Right lobe of liver (tissue), 6 donors: ENCODE results near the gene SLC11A1. TPM values are rescaled to one million over a fixed set of nuclear protein-coding genes. Genes with fewer than 3 reads are reported as not detected.

ENCODE experiments used
- ATAC-seq, 4 donors: fragments of 200-7000 bp; cut with Tn5 transposase; one replicate each; pipeline ENCODE4 v1.9.1; 2020; ENCODE audit warnings: mild to moderate bottlenecking in 4 of 4, moderate library complexity in 4 of 4
- DNase-seq, 3 donors: peaks; one replicate each; pipeline ENCODE4 v3.0.0-alpha.2; 2020
- H3K27ac ChIP-seq, 3 donors: fragments of 200-600 bp; one replicate each; pipeline ENCODE4 v1.8.0; 2022
- H3K27me3 ChIP-seq, 2 donors: fragments of 200-600 bp; one replicate each; pipeline ENCODE4 v1.8.0; 2022
- H3K36me3 ChIP-seq, 4 donors: fragments of 200-600 bp; sonication (generic) in 1 of 4; one replicate each; pipeline versions ENCODE4 v1.5.1 to v1.8.0; 2017 to 2022; ENCODE audit warnings: control low read depth in 1 of 4
- H3K4me1 ChIP-seq, 4 donors: fragments of 200-600 bp; sonication (generic) in 1 of 4; one replicate each; pipeline versions ENCODE4 v1.5.1 to v1.8.0; 2017 to 2022; ENCODE audit warnings: control low read depth in 1 of 4
- H3K4me3 ChIP-seq, 3 donors: fragments of 200-600 bp; one replicate each; pipeline ENCODE4 v1.8.0; 2022
- H3K9me3 ChIP-seq, 4 donors: fragments of 200-600 bp; sonication (generic) in 1 of 4; one replicate each; pipeline versions ENCODE4 v1.5.1 to v1.8.0; 2017 to 2022; ENCODE audit warnings: control low read depth in 1 of 4
- POLR2A ChIP-seq: fragments of 450-650 bp; IDR thresholded peaks from one replicate; pipeline ENCODE4 v1.6.1; 2017; ENCODE audit warnings: antibody characterized with exemption, mild to moderate bottlenecking
- WGBS: methylation state at CpG from one replicate; pipeline ENCODE4 v1.1.6; 2018; ENCODE audit warnings: low coverage, low lambda C conversion rate; ENCODE audit not compliant: insufficient coverage; ENCODE audit errors: missing lambda C conversion rate; 5-methylcytosine and 5-hydroxymethylcytosine counted together
- intact Hi-C, 2 donors: fragments of 100-400 bp; cut with DNase I; formaldehyde crosslinking; loops; one replicate each; pipeline versions ENCODE4 v1.11.2 to v1.14.1; 2022
- total RNA-seq, 6 experiments: library from RNA; depleted of rRNA in 2 of 6; stranded (reverse); fragments of >200 nt in 2 of 6; fragmentation: NEBNext Ultra II Directional in 3 of 6; extraction: Animal tissue kit (Norgen Biotek cat#: 25700) in 3 of 6; gene quantifications; one replicate each; pipeline versions ENCODE4 v1.1.0 to v1.2.4, GENCODE V29; 2016 to 2023
- TF ChIP-seq, protein P1 (sequence below), 4 donors: fragments of 200-600 bp in 3 of 4; fragments of 450-650 bp in 1 of 4; IDR thresholded peaks; one replicate each; pipeline versions ENCODE4 v1.5.1 to v1.8.0; 2016 to 2022; ENCODE audit warnings: antibody characterized with exemption in 4 of 4, mild to moderate bottlenecking in 2 of 4
- donor health status: DM: no; HTN: yes; CAD: no.
- donor health status: DM: no; HTN: no; CAD: no.
- donor health status: DM: no; HTN: no; CAD: no.
- donor health status: DM: no; HTN: yes; CAD: no.
- donor health status: DM: no; HTN: yes; CAD: no.

SLC11A1 gene
- total RNA-seq, 6 experiments from 2014 or later, result 4.2 to 13.2 (median 11.0) TPM

DNA sequence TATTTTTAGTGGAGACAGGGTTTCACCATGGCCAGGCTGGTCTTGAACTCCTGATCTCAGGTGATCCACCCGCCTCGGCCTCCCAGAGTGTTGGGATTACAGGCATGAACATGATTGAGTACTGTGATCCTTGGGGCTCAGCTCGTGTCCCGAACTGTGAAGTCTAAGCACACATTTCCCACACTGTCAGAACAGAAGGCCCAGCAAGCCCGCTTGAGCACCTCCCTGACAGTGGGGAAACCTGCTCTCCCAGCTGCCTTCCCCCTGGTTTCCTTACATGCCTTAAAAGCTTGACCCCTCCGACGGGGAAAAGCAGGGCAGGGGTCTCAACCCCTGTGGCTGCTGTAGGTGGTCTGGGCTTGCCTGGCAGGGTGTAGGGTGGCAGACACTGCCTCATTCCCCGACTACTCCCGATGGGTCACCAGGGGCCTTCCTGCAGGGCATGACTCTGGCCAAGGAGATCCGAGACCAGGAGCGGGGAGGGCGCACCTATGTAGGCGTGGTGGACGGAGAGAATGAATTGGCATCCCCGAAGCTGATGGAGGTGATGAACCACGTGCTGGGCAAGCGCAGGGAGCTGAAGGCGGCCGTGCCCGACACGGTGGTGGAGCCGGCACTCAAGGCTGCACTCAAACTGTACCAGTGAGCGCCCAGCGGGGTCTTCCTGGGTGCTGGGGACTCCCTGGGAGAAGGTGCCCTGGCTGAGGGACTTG lies 46.9 kb downstream of the SLC11A1 start:
- no peak for ATAC-seq
- 85% methylated on average over 5 of the region's 24 CpGs for WGBS
- peak in 1 of 3 donors; percentile 38 for DNase-seq
- Histone ChIP-seq H3K27ac (no peak overlapping the region), H3K4me3 (no peak overlapping the region), H3K36me3 (peaks cover 0 to 18% (median 6%) of the 10 kb centered on the region in 4 donors), H3K9me3 (no peaks in the 10 kb centered on the region), H3K4me1 (no peaks in the 10 kb centered on the region), H3K27me3 (no peaks in the 10 kb centered on the region)
- TF ChIP-seq POLR2A, result no peak
- TF ChIP-seq, protein P1, sequence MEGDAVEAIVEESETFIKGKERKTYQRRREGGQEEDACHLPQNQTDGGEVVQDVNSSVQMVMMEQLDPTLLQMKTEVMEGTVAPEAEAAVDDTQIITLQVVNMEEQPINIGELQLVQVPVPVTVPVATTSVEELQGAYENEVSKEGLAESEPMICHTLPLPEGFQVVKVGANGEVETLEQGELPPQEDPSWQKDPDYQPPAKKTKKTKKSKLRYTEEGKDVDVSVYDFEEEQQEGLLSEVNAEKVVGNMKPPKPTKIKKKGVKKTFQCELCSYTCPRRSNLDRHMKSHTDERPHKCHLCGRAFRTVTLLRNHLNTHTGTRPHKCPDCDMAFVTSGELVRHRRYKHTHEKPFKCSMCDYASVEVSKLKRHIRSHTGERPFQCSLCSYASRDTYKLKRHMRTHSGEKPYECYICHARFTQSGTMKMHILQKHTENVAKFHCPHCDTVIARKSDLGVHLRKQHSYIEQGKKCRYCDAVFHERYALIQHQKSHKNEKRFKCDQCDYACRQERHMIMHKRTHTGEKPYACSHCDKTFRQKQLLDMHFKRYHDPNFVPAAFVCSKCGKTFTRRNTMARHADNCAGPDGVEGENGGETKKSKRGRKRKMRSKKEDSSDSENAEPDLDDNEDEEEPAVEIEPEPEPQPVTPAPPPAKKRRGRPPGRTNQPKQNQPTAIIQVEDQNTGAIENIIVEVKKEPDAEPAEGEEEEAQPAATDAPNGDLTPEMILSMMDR (IDR thresholded peaks at IDR 0.05), result no peak
- intact Hi-C loops, result no loop called here

GRCh38 chr2:218429911-218430692 lies 48.0 kb downstream of the SLC11A1 start:
- no peaks in the 10 kb centered on the region for H3K9me3 ChIP-seq
- ATAC-seq, result peak in 1 of 4 donors; percentile 21
- DNase-seq, result peak in 1 of 3 donors; percentile 48
- H3K4me3 ChIP-seq, result no peak overlapping the region
- TF ChIP-seq, protein P1 (IDR thresholded peaks at IDR 0.05), result no peak
- no peak for TF ChIP-seq POLR2A
- H3K27me3 ChIP-seq, result no peaks in the 10 kb centered on the region
- 67% methylated on average over 5 of the region's 9 CpGs for WGBS
- H3K4me1 ChIP-seq, result peaks cover 0 to 5% (median 0%) of the 10 kb centered on the region in 4 donors
- peaks cover 0 to 18% (median 6%) of the 10 kb centered on the region in 4 donors for H3K36me3 ChIP-seq
- intact Hi-C loops, result no loop called here
- H3K27ac ChIP-seq, result no peak overlapping the region

DNA sequence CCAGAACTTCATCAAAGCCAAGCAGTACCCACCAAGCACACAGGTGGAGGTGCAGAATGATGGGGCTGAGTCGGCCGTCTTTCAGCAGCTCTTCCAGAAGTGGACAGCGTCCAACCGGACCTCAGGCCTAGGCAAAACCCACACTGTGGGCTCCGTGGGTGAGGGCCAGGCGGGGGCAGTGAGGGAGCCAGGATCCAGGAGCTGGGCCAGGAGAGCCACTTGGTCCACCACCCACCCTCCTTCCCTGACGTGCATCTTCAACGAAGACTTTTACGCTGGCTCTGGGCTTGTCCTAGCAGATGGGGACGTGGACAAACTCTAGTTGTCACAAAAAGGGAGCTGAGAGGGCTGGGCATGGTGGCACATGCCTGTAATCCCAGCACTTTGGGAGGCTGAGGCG lies 48.6 kb downstream of the SLC11A1 start:
- no peak overlapping the region for H3K27ac ChIP-seq
- no peak overlapping the region for H3K4me3 ChIP-seq
- no peaks in the 10 kb centered on the region for H3K27me3 ChIP-seq
- peaks cover 0 to 5% (median 0%) of the 10 kb centered on the region in 4 donors for H3K4me1 ChIP-seq
- DNase-seq (peak in 1 of 3 donors; percentile 31), ATAC-seq (no peak)
- H3K36me3 ChIP-seq, result peaks cover 0 to 11% (median 6%) of the 10 kb centered on the region in 4 donors
- TF ChIP-seq, protein P1 (IDR thresholded peaks at IDR 0.05), result no peak
- no peak for TF ChIP-seq POLR2A
- intact Hi-C loops, result no loop called here
- WGBS, result 80% methylated on average over 1 of the region's 11 CpGs
- H3K9me3 ChIP-seq, result no peaks in the 10 kb centered on the region

- Histone ChIP-seq H3K27me3 (no peaks in the 10 kb centered on the region), H3K4me1 (peaks cover 0 to 5% (median 0%) of the 10 kb centered on the region in 4 donors), H3K27ac (no peak overlapping the region), H3K4me3 (no peak overlapping the region), H3K9me3 (no peaks in the 10 kb centered on the region), H3K36me3 (peaks cover 0 to 19% (median 6%) of the 10 kb centered on the region in 4 donors)
- ATAC-seq, result peak in 1 of 4 donors; percentile 7
- 84% methylated on average over 3 of the region's 10 CpGs for WGBS
- intact Hi-C loops, result no loop called here
- TF ChIP-seq, protein P1 (IDR thresholded peaks at IDR 0.05), result no peak
- TF ChIP-seq POLR2A, result no peak
- peak in 1 of 3 donors; percentile 40 for DNase-seq
These were observed 49.8 kb downstream of the SLC11A1 start for GRCh38 chr2:218431878-218432277.
